CD4-positive, alpha-beta T cell (primary cell): ENCODE measurements around the gene RASL11A. TPM values are rescaled to one million over a fixed set of nuclear protein-coding genes. Genes with fewer than 3 reads are reported as not detected.

Source experiments
- ATAC-seq: fragments of 200-7000 bp; cut with Tn5 transposase; one replicate; pipeline ENCODE4 v1.10.0; 2022; ENCODE audit warnings: mild to moderate bottlenecking; ENCODE audit not compliant: poor library complexity
- CTCF ChIA-PET: fragments of 350-600 bp; sonication (Branson Sonifier 250); formaldehyde crosslinking; loops from one replicate; lab custom pipeline; 2021; ENCODE audit warnings: antibody characterized with exemption, inconsistent platforms; lab: Charles Lee
- POLR2A ChIA-PET: fragments of 350-600 bp; sonication (Branson Sonifier 250); formaldehyde crosslinking; loops from one replicate; lab custom pipeline; 2021; ENCODE audit warnings: antibody characterized with exemption, inconsistent platforms; lab: Charles Lee
- DNase-seq, 14 experiments: peaks; one replicate each; pipeline ENCODE4 v3.0.0-alpha.2; 2013 to 2020; ENCODE audit warnings: mixed read lengths in 2 of 14
- H3K27ac ChIP-seq, 2 donors: one replicate each; pipeline versions ENCODE4 v1.5.1 to v1.7.0; 2013; ENCODE audit warnings: low read length in 2 of 2, low read depth in 1 of 2, mild to moderate bottlenecking in 1 of 2
- H3K27me3 ChIP-seq, 2 experiments: 1 replicate in 1 of 2; 2 replicates in 1 of 2; pipeline versions ENCODE4 v1.6.1 to v1.7.0; 2013; ENCODE audit warnings: low read length in 2 of 2, control low read depth in 1 of 2, mild to moderate bottlenecking in 1 of 2, moderate library complexity in 1 of 2; ENCODE audit not compliant: insufficient read depth in 2 of 2, control insufficient read depth in 1 of 2
- H3K36me3 ChIP-seq: one replicate; pipeline ENCODE4 v1.6.1; 2013; ENCODE audit warnings: low read length, control low read depth; ENCODE audit not compliant: insufficient read depth
- H3K4me1 ChIP-seq: one replicate; pipeline ENCODE4 v1.6.1; 2013; ENCODE audit warnings: low read length, control low read depth; ENCODE audit not compliant: insufficient read depth
- H3K4me3 ChIP-seq: one replicate; pipeline ENCODE4 v1.5.1; 2013; ENCODE audit warnings: mild to moderate bottlenecking, low read length, moderate library complexity
- H3K9me3 ChIP-seq, 2 experiments: 1 replicate in 1 of 2; 2 replicates in 1 of 2; pipeline versions ENCODE4 v1.6.1 to v1.7.0; 2013; ENCODE audit warnings: low read length in 2 of 2, mild to moderate bottlenecking in 2 of 2, control low read depth in 1 of 2, moderate library complexity in 1 of 2; ENCODE audit not compliant: control insufficient read depth in 1 of 2, insufficient read depth in 1 of 2
- H3K27ac Mint-ChIP-seq: one replicate; pipeline ENCODE4 v1.8.0; 2020; ENCODE audit warnings: mixed read lengths
- H3K27me3 Mint-ChIP-seq: one replicate; pipeline ENCODE4 v1.8.0; 2021; ENCODE audit warnings: mixed read lengths
- H3K36me3 Mint-ChIP-seq: one replicate; pipeline ENCODE4 v1.8.0; 2021; ENCODE audit warnings: low read depth, mixed read lengths
- H3K4me1 Mint-ChIP-seq: one replicate; pipeline ENCODE4 v1.8.0; 2021; ENCODE audit warnings: low read depth, mixed read lengths
- H3K4me3 Mint-ChIP-seq: one replicate; pipeline ENCODE4 v1.8.0; 2020; ENCODE audit warnings: mild to moderate bottlenecking, mixed read lengths
- H3K9me3 Mint-ChIP-seq: one replicate; pipeline ENCODE4 v1.8.0; 2020; ENCODE audit warnings: mixed read lengths
- CTCF ChIP-seq: fragments of 200-600 bp; IDR thresholded peaks from one replicate; pipeline ENCODE4 v1.8.0; 2022; ENCODE audit warnings: antibody characterized with exemption, mild to moderate bottlenecking
- intact Hi-C, 2 experiments: fragments of 100-400 bp; cut with DNase I in 1 of 2; cut with micrococcal nuclease in 1 of 2; formaldehyde crosslinking; loops; one replicate each; pipeline versions ENCODE4 v1.15.1 to v1.9.0; 2023 to 2025; cut with DNase I, micrococcal nuclease
- total RNA-seq, 174 experiments: library from RNA in 2 of 174; stranded (reverse) in 2 of 174; gene quantifications; one replicate each; pipeline ENCODE4 v1.2.3 and lab custom pipeline; 2021 to 2026

RASL11A gene
- total RNA-seq, 2 experiments from 2014 or later, result 2.9 to 4.7 TPM

DNA sequence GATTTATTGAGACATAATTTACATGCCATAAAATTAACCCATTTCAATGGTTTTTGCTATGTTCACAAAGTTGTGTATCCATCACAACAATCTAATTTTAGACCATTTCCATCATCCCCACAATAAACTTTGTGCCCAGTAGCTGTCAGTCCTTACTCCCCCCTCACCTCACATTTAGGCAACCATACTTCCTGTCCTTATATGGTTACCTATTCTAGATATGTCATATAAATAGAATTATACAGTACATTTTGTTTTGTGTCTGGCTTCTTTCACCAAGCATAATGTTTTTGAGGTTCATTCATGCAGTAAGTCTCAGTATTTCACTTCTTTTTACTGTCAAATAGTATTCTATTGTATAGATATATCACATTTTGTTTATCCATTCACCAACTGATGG lies 42.5 kb upstream of the RASL11A start:
- Mint-ChIP-seq H3K27me3 (peaks cover 20% of the 10 kb centered on the region), H3K9me3 (peaks cover 10% of the 10 kb centered on the region), H3K27ac (no peak overlapping the region), H3K4me1 (peaks cover 13% of the 10 kb centered on the region), H3K4me3 (no peak overlapping the region), H3K36me3 (no peaks in the 10 kb centered on the region)
- no peak overlapping the region for H3K4me3 ChIP-seq
- no peaks in the 10 kb centered on the region for H3K36me3 ChIP-seq
- POLR2A ChIA-PET, result interaction anchor here (1.3 kb wide), 1 partner anchor 23 kb away, joined by 4 read pairs; the partner anchor contains the start of gene RPL21
- CTCF ChIA-PET, result no interaction called here
- ATAC-seq (no peak), DNase-seq (no peak)
- H3K27ac ChIP-seq, result no peak overlapping the region
- H3K4me1 ChIP-seq, result no peaks in the 10 kb centered on the region
- H3K27me3 ChIP-seq, result no peaks in the 10 kb centered on the region
- intact Hi-C loops, result no loop called here
- no peak for TF ChIP-seq CTCF
- H3K9me3 ChIP-seq, result peaks cover 8 to 19% of the 10 kb centered on the region in 2 experiments

DNA sequence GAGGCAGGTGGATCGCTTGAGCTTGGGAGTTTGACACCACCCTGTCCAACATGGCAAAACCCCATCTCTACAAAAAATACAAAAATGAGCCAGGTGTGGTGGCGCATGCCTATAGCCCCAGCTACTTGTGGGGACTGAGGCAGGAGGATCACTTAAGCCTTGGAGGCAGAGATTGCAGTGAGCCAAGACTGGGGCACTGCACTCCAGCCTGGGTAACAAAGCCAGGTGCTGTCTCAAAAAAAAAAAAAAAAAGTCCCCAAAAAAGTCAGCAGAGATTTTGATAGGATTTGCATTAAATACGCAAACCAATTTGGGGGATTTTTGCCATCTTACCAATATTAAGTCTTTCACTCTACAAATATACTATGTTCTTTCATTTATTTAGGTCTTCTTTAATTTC lies 41.0 kb upstream of the RASL11A start:
- Histone ChIP-seq H3K36me3 (no peaks in the 10 kb centered on the region), H3K4me3 (no peak overlapping the region), H3K27me3 (no peaks in the 10 kb centered on the region), H3K9me3 (peaks cover 8 to 19% of the 10 kb centered on the region in 2 experiments), H3K4me1 (no peaks in the 10 kb centered on the region), H3K27ac (no peak overlapping the region)
- ATAC-seq (no peak), DNase-seq (no peak)
- POLR2A ChIA-PET, result no interaction called here
- H3K27me3 Mint-ChIP-seq, result peaks cover 10% of the 10 kb centered on the region
- H3K9me3 Mint-ChIP-seq, result peaks cover 10% of the 10 kb centered on the region
- no peak overlapping the region for H3K4me3 Mint-ChIP-seq
- H3K36me3 Mint-ChIP-seq, result no peaks in the 10 kb centered on the region
- peaks cover 13% of the 10 kb centered on the region for H3K4me1 Mint-ChIP-seq
- H3K27ac Mint-ChIP-seq, result no peak overlapping the region
- CTCF ChIA-PET, result no interaction called here
- intact Hi-C loops, result no loop called here
- no peak for TF ChIP-seq CTCF

DNA sequence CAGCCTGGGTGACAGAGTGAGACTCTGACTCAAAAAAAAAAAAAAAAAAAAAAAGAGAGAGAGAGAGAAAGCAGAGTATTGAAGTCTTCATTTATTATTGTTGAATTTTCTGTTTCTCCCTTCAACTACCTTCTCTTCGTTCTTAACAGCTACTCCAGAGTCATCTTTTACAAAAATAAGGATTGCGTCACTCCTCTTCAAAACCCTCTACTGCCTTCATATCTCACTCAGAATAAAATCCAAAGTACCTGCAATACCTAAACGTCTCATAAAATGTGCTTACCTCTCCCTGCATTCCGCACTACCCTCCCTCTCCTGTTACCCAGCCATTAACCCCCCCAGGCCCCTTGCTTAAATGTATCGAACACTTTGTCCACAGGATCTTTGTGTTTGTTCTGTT lies 36.7 kb upstream of the RASL11A start:
- ATAC-seq (no peak), DNase-seq (no peak)
- Histone ChIP-seq H3K9me3 (peaks cover 8 to 11% of the 10 kb centered on the region in 2 experiments), H3K4me1 (no peaks in the 10 kb centered on the region), H3K36me3 (no peaks in the 10 kb centered on the region), H3K27me3 (no peaks in the 10 kb centered on the region), H3K4me3 (no peak overlapping the region), H3K27ac (no peak overlapping the region)
- Mint-ChIP-seq H3K36me3 (no peaks in the 10 kb centered on the region), H3K4me1 (no peaks in the 10 kb centered on the region), H3K4me3 (no peak overlapping the region), H3K27ac (no peak overlapping the region), H3K27me3 (no peaks in the 10 kb centered on the region), H3K9me3 (peaks cover 4% of the 10 kb centered on the region)
- intact Hi-C loops, result no loop called here
- POLR2A ChIA-PET, result interaction anchor here (0.6 kb wide), 1 partner anchor 67 kb away, joined by 3 read pairs; no protein-coding TSS in a partner anchor
- CTCF ChIA-PET, result no interaction called here
- no peak for TF ChIP-seq CTCF
